T-cell (primary cell): ENCODE measurements around the gene PNLIPRP3. TPM values are rescaled to one million over a fixed set of nuclear protein-coding genes. Genes with fewer than 3 reads are reported as not detected.

Source experiments
- ATAC-seq, 4 experiments: fragments of 200-7000 bp in 3 of 4; fragments of 150-1000 bp in 1 of 4; cut with Tn5 transposase; replicated peaks in 1 of 4; 1 replicate in 3 of 4; 2 replicates in 1 of 4; pipeline ENCODE4 v1.10.0; 2021; ENCODE audit warnings: moderate library complexity in 3 of 4, mild to moderate bottlenecking in 2 of 4, moderate number of reproducible peaks in 1 of 4
- CTCF ChIA-PET, 2 donors: fragments of 300-600 bp; sonication (Branson Sonifier 250); formaldehyde crosslinking; loops; one replicate each; lab custom pipeline; 2022; ENCODE audit warnings: antibody characterized with exemption in 2 of 2; lab: Charles Lee
- POLR2A ChIA-PET, 2 donors: fragments of 300-600 bp; sonication (Branson Sonifier 250); formaldehyde crosslinking; loops; one replicate each; lab custom pipeline; 2022; ENCODE audit warnings: antibody characterized with exemption in 2 of 2; lab: Charles Lee
- DNase-seq, 35 experiments: peaks; one replicate each; pipeline versions ENCODE4 v3.0.0 to v3.0.0-alpha.2; 2013 to 2023
- H3K27ac ChIP-seq: one replicate; pipeline ENCODE4 v1.5.1; 2013; ENCODE audit warnings: low read length
- H3K27me3 ChIP-seq, 2 experiments: replicated peaks in 1 of 2; 1 replicate in 1 of 2; 2 replicates in 1 of 2; pipeline versions ENCODE4 v1.6.1 to v1.7.0; 2013; ENCODE audit warnings: low read length in 1 of 2, mixed read lengths in 1 of 2; ENCODE audit not compliant: control insufficient read depth in 2 of 2, insufficient read depth in 2 of 2; ENCODE audit errors: extremely low read depth in 1 of 2
- H3K36me3 ChIP-seq, 2 donors: 1 replicate in 1 of 2; 2 replicates in 1 of 2; pipeline versions ENCODE4 v1.6.1 to v1.7.0; 2013; ENCODE audit warnings: low read length in 1 of 2; ENCODE audit not compliant: control insufficient read depth in 2 of 2, insufficient read depth in 1 of 2; ENCODE audit errors: extremely low read depth in 1 of 2
- H3K4me1 ChIP-seq, 2 experiments: 1 replicate in 1 of 2; 2 replicates in 1 of 2; pipeline versions ENCODE4 v1.6.1 to v1.7.0; 2013; ENCODE audit warnings: low read length in 2 of 2, mixed read lengths in 1 of 2; ENCODE audit not compliant: insufficient read depth in 2 of 2, control insufficient read depth in 1 of 2; ENCODE audit errors: extremely low read depth in 1 of 2
- H3K4me3 ChIP-seq, 2 donors: 1 replicate in 1 of 2; 2 replicates in 1 of 2; pipeline versions ENCODE4 v1.5.1 to v1.7.0; 2013; ENCODE audit warnings: mild to moderate bottlenecking in 2 of 2, low read length in 1 of 2, moderate library complexity in 1 of 2; ENCODE audit not compliant: control insufficient read depth in 1 of 2; ENCODE audit errors: extremely low read depth in 1 of 2
- H3K9me3 ChIP-seq: 2 replicates; pipeline ENCODE4 v1.7.0; 2013
- H3K27ac Mint-ChIP-seq, 2 donors: one replicate each; pipeline ENCODE4 v1.8.0; 2020 to 2021; ENCODE audit warnings: mild to moderate bottlenecking in 2 of 2, mixed read lengths in 2 of 2
- H3K27me3 Mint-ChIP-seq, 2 donors: one replicate each; pipeline ENCODE4 v1.8.0; 2021 to 2022; ENCODE audit warnings: mixed read lengths in 2 of 2
- H3K36me3 Mint-ChIP-seq: one replicate; pipeline ENCODE4 v1.8.0; 2021; ENCODE audit warnings: mixed read lengths
- H3K4me1 Mint-ChIP-seq, 3 donors: one replicate each; pipeline ENCODE4 v1.8.0; 2020 to 2022; ENCODE audit warnings: mixed read lengths in 3 of 3, mild to moderate bottlenecking in 1 of 3
- H3K4me3 Mint-ChIP-seq, 3 donors: one replicate each; pipeline ENCODE4 v1.8.0; 2020 to 2022; ENCODE audit warnings: mild to moderate bottlenecking in 3 of 3, mixed read lengths in 3 of 3, moderate library complexity in 3 of 3
- H3K9me3 Mint-ChIP-seq, 3 donors: one replicate each; pipeline ENCODE4 v1.8.0; 2020 to 2022; ENCODE audit warnings: mixed read lengths in 3 of 3
- WGBS: methylation state at CpG from one replicate; pipeline ENCODE4 v1.1.5; 2013; ENCODE audit warnings: missing lambda C conversion rate; ENCODE audit not compliant: insufficient coverage; 5-methylcytosine and 5-hydroxymethylcytosine counted together
- total RNA-seq, 35 experiments: library from RNA in 6 of 35; stranded (reverse) in 6 of 35; fragments of 120-200 nt in 1 of 35; gene quantifications; one replicate each; pipeline versions ENCODE4 v1.2.1 to v1.2.4 and lab custom pipeline; 2013 to 2026

Gene PNLIPRP3
- total RNA-seq, 5 donors from 2014 or later (not counting 1 experiment from before 2014, with no cell fraction given) = not detected

DNA sequence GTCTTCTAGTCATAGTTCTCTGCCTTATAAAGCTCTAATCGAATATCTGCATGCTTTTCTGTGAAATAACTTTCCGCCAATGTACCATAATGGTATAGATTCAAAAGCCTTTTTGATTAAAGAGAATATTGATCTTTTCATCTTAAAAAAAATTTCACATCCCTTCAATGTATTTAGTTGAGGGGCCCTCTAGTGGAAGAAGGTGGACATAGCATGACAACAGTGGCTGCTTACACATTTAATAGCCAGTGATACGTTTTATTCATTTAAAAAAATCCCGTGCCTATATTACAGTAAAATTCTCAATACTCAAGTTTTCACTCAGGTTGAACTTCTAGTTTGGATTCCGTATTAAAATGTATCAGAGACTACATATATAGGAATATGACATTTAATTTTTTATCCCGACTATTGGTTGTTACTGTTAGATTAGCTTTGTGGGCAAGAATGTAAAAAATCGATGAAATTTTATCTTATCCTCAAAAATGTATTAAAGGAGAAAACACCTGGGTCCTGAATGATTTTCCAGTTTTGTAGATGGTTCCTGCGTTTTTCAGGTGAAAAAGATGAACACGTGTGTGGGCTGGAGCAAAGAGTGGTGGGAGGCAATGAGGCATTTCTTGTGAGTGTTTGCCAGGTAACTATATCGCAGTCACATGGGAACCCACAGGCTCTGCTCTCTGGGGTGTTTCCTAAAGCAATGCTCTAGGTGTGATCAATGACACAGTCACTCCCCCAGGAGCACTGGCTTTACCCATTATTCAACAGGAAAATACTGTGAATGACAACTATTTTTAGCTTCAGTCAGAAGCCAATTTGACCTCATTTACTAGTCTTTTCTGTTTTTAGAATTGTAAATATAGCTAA lies 94.0 kb downstream of the PNLIPRP3 start:
- Histone ChIP-seq H3K4me3 (no peak overlapping the region), H3K4me1 (no peaks in the 10 kb centered on the region), H3K9me3 (no peaks in the 10 kb centered on the region), H3K36me3 (no peaks in the 10 kb centered on the region), H3K27ac (no peak overlapping the region), H3K27me3 (peaks cover 0 to 2% of the 10 kb centered on the region in 2 experiments)
- DNase-seq (peak in 4 of 35 experiments; percentile 2 to 37 (median 8)), ATAC-seq (no peak)
- WGBS = 50% methylated on average over 2 of the region's 10 CpGs
- Mint-ChIP-seq H3K4me3 (no peak overlapping the region), H3K4me1 (no peaks in the 10 kb centered on the region), H3K9me3 (no peaks in the 10 kb centered on the region), H3K36me3 (no peaks in the 10 kb centered on the region), H3K27ac (no peak overlapping the region), H3K27me3 (peaks cover 0 to 6% of the 10 kb centered on the region in 2 donors)
- CTCF ChIA-PET = interaction anchor here in 1 of 2 donors (1.0 kb wide), 1 partner anchor 12 kb away, joined by 3 read pairs; no protein-coding TSS in a partner anchor
- POLR2A ChIA-PET = no interaction called here

DNA sequence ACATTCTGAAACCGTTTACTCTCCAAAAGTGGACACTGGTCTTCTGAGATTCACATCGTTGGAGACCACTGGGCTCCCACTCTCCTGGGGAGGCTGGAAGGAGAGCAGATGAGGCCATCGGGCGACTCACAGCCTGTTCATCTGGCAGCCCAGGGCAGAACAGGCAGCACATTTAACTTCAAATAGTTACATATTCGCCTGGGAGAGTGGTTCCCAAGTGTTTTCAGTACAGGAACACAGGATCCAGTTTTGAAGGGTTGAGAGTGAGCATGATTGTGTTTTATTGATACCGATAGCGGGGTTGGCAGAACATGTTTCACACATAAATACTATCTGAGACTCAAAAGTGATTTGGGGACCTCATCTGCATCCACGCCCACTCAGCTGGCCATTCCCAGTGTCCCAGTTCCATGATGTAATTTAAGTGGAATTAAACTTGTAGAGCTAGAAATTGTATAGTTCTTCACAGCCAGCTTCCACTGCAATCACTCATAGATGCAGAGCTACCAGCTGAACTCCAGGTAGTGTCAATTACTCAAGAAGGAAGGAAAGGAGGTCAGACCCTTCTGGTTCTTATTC lies 95.2 kb downstream of the PNLIPRP3 start:
- ChIA-PET CTCF (no interaction called here), POLR2A (no interaction called here)
- WGBS = 79% methylated on average over 2 of the region's 8 CpGs
- H3K4me1 ChIP-seq = no peaks in the 10 kb centered on the region
- Mint-ChIP-seq H3K9me3 (no peaks in the 10 kb centered on the region), H3K4me1 (no peaks in the 10 kb centered on the region), H3K27me3 (peaks cover 4 to 6% of the 10 kb centered on the region in 2 donors), H3K27ac (no peak overlapping the region), H3K36me3 (no peaks in the 10 kb centered on the region), H3K4me3 (no peak overlapping the region)
- H3K27me3 ChIP-seq = peaks cover 0 to 2% of the 10 kb centered on the region in 2 experiments
- no peak overlapping the region for H3K4me3 ChIP-seq
- ATAC-seq (no peak), DNase-seq (no peak)
- H3K36me3 ChIP-seq = no peaks in the 10 kb centered on the region
- no peak overlapping the region for H3K27ac ChIP-seq
- H3K9me3 ChIP-seq = no peaks in the 10 kb centered on the region

GRCh38 chr10:116524736-116525135 lies 97.1 kb downstream of the PNLIPRP3 start:
- Histone ChIP-seq H3K27me3 (peaks cover 0 to 2% of the 10 kb centered on the region in 2 experiments), H3K4me3 (no peak overlapping the region), H3K27ac (no peak overlapping the region), H3K9me3 (no peaks in the 10 kb centered on the region), H3K36me3 (no peaks in the 10 kb centered on the region), H3K4me1 (no peaks in the 10 kb centered on the region)
- H3K4me3 Mint-ChIP-seq = no peak overlapping the region
- ChIA-PET POLR2A (interaction anchor here in 1 of 2 donors (0.6 kb wide), 1 partner anchor 13 kb away, joined by 3 read pairs; no protein-coding TSS in a partner anchor), CTCF (interaction anchor here in 1 of 2 donors (1.6 kb wide), 1 partner anchor 15 kb away, joined by 6 read pairs; no protein-coding TSS in a partner anchor)
- H3K9me3 Mint-ChIP-seq = no peaks in the 10 kb centered on the region
- no peaks in the 10 kb centered on the region for H3K4me1 Mint-ChIP-seq
- peaks cover 6 to 12% of the 10 kb centered on the region in 2 donors for H3K27me3 Mint-ChIP-seq
- H3K27ac Mint-ChIP-seq = no peak overlapping the region
- no peak for DNase-seq
- no peak for ATAC-seq
- no peaks in the 10 kb centered on the region for H3K36me3 Mint-ChIP-seq
- WGBS = 50% methylated on average over 1 of the region's 3 CpGs

- Mint-ChIP-seq H3K27ac (no peak overlapping the region), H3K9me3 (no peaks in the 10 kb centered on the region), H3K27me3 (peaks cover 6 to 15% of the 10 kb centered on the region in 2 donors), H3K4me3 (no peak overlapping the region), H3K36me3 (no peaks in the 10 kb centered on the region), H3K4me1 (no peaks in the 10 kb centered on the region)
- no peaks in the 10 kb centered on the region for H3K4me1 ChIP-seq
- H3K27me3 ChIP-seq = peaks cover 0 to 2% of the 10 kb centered on the region in 2 experiments
- no peaks in the 10 kb centered on the region for H3K36me3 ChIP-seq
- H3K27ac ChIP-seq = no peak overlapping the region
- ATAC-seq (no peak), DNase-seq (no peak)
- no peaks in the 10 kb centered on the region for H3K9me3 ChIP-seq
- CTCF ChIA-PET = interaction anchor here (0.6 to 1.6 kb wide), 3 partner anchors 17 to 364 kb away, joined by 3 to 6 read pairs (median 3); no protein-coding TSS in a partner anchor
- no peak overlapping the region for H3K4me3 ChIP-seq
- POLR2A ChIA-PET = interaction anchor here in 1 of 2 donors (0.5 kb wide), 1 partner anchor 14 kb away, joined by 3 read pairs; no protein-coding TSS in a partner anchor
- no CpG with 5 or more reads among the region's 3 CpGs for WGBS
Measured at GRCh38 chr10:116526219-116526618, 98.6 kb downstream of the PNLIPRP3 start.

Other genes with a start within 250 kb of the PNLIPRP3 start
- under 1 TPM in 3 of 5 donors, not detected in 2; 0.03 to 0.25 (median 0.20) TPM for gene GFRA1, start 154.6 kb upstream of the PNLIPRP3 start, total RNA-seq
- gene CCDC172, start 103.4 kb upstream of the PNLIPRP3 start, total RNA-seq = not detected
- gene PNLIP, start 118.1 kb downstream of the PNLIPRP3 start, total RNA-seq = 1 to 10 TPM in 3 of 5 donors, not detected in 2; 2.3 to 3.1 (median 2.6) TPM
- 1 to 10 TPM in 3 of 5 donors, not detected in 2; 1.4 to 2.1 (median 2.0) TPM for gene PNLIPRP1, start 163.1 kb downstream of the PNLIPRP3 start, total RNA-seq
- gene PNLIPRP2, start 193.1 kb downstream of the PNLIPRP3 start, total RNA-seq = under 1 TPM in 3 of 5 donors, not detected in 2; 0.82 to 0.96 (median 0.89) TPM